Pancreas (tissue), 10 donors: ENCODE results near the gene C19orf81. TPM values are rescaled to one million over a fixed set of nuclear protein-coding genes. Genes with fewer than 3 reads are reported as not detected.

Source experiments
- ATAC-seq, 4 donors: fragments of 200-7000 bp; cut with Tn5 transposase; one replicate each; pipeline versions ENCODE4 v1.8.0 to v1.9.1; 2020; ENCODE audit warnings: mild to moderate bottlenecking in 4 of 4, moderate library complexity in 4 of 4
- DNase-seq, 6 donors: peaks; one replicate each; pipeline ENCODE4 v3.0.0-alpha.2; 2020
- FAIRE-seq: peaks from 2 replicates; lab custom pipeline; 2012; peaks lifted over from hg19 to GRCh38; lab: Jason Lieb, UNC
- H3K27ac ChIP-seq, 4 donors: fragments of 200-600 bp; sonication (generic); 1 replicate in 3 of 4; 2 replicates in 1 of 4; pipeline versions ENCODE4 v1.5.0 to v1.8.0; 2020
- H3K27me3 ChIP-seq, 4 donors: fragments of 200-600 bp; one replicate each; pipeline ENCODE4 v1.8.0; 2021
- H3K36me3 ChIP-seq, 3 donors: fragments of 200-600 bp; sonication (generic) in 1 of 3; one replicate each; pipeline versions ENCODE4 v1.5.0 to v1.8.0; 2020 to 2021
- H3K4me1 ChIP-seq, 3 donors: fragments of 200-600 bp; one replicate each; pipeline ENCODE4 v1.8.0; 2021
- H3K4me3 ChIP-seq, 4 donors: fragments of 200-600 bp; sonication (generic) in 2 of 4; one replicate each; pipeline versions ENCODE4 v1.5.0 to v1.8.0; 2020 to 2021
- H3K9me3 ChIP-seq, 4 donors: fragments of 200-600 bp; one replicate each; pipeline ENCODE4 v1.8.0; 2021
- CTCF ChIP-seq, 4 donors: fragments of 200-600 bp; sonication (generic) in 3 of 4; IDR thresholded peaks; one replicate each; pipeline versions ENCODE4 v1.5.0 to v1.8.0; 2021; ENCODE audit warnings: antibody characterized with exemption in 4 of 4
- WGBS, 2 donors: extraction: QIAGEN DNeasy Blood & Tissue Kit; methylation state at CpG; one replicate each; pipeline ENCODE4 v1.1.7; 2013; 5-methylcytosine and 5-hydroxymethylcytosine counted together
- intact Hi-C, 3 donors: fragments of 100-400 bp; cut with DNase I; formaldehyde crosslinking; loops; one replicate each; pipeline versions ENCODE4 v1.11.1 to v1.14.2; 2022
- polyA plus RNA-seq, 2 donors: library from polyadenylated mRNA; stranded (reverse); fragments of 200-250 nt; gene quantifications; one replicate each; pipeline ENCODE4 v1.2.3, GENCODE V29; 2013
- total RNA-seq, 6 donors: library from RNA; stranded (reverse); fragmentation: NEBNext Ultra II Directional in 4 of 6; extraction: Animal tissue kit (Norgen Biotek cat#: 25700) in 4 of 6; gene quantifications; one replicate each; pipeline versions ENCODE4 v1.2.1 to v1.2.4, GENCODE V29; 2021 to 2023
- donor health status: healthy with polysubstance abuse.
- donor health status: DM: no; HTN: no; CAD: no; lungs with moderate emphysema.
- donor health status: DM: no; HTN: no; CAD: no.
- donor health status: control.
- donor health status: control.
- donor health status: Bipolar disorder and iron deficiency.
- donor health status: DM: yes; HTN: yes; CAD: no.
- donor health status: DM: no; HTN: no; CAD: no.
- donor health status: DM: no; HTN: no; CAD: no.
- donor health status: DM: yes; HTN: yes; CAD: no.

The C19orf81 gene
- total and polyA plus RNA-seq, 8 donors, result 0.40 to 1.2 (median 0.91) TPM; not detected in 3

- Histone ChIP-seq H3K27ac (no peak overlapping the region), H3K9me3 (no peaks in the 10 kb centered on the region), H3K4me3 (no peak overlapping the region), H3K36me3 (no peaks in the 10 kb centered on the region), H3K27me3 (no peaks in the 10 kb centered on the region), H3K4me1 (no peaks in the 10 kb centered on the region)
- ATAC-seq (no peak), DNase-seq (no peak), FAIRE-seq (no peak)
- intact Hi-C loops, result no loop called here
- WGBS, 2 donors, result 15 to 21% methylated on average over 15 of the region's 15 CpGs
- TF ChIP-seq CTCF (IDR thresholded peaks at IDR 0.05), result no peak
Measured at GRCh38 chr19:50673118-50673517, 23.9 kb downstream of the C19orf81 start.

- 64 to 71% methylated on average over 1 of the region's 1 CpG for WGBS, 2 donors
- TF ChIP-seq CTCF (IDR thresholded peaks at IDR 0.05), result no peak
- intact Hi-C loops, result no loop called here
- Histone ChIP-seq H3K27me3 (peaks cover 0 to 10% (median 0%) of the 10 kb centered on the region in 4 donors), H3K4me1 (no peaks in the 10 kb centered on the region), H3K4me3 (no peak overlapping the region), H3K27ac (no peak overlapping the region), H3K9me3 (no peaks in the 10 kb centered on the region), H3K36me3 (no peaks in the 10 kb centered on the region)
- no peak for DNase-seq
- ATAC-seq, result no peak
- no peak for FAIRE-seq
Measured at GRCh38 chr19:50676625-50677197, 27.5 kb downstream of the C19orf81 start.

GRCh38 chr19:50677636-50678035 lies 28.4 kb downstream of the C19orf81 start:
- H3K9me3 ChIP-seq, result no peaks in the 10 kb centered on the region
- FAIRE-seq, result no peak
- H3K36me3 ChIP-seq, result no peaks in the 10 kb centered on the region
- 39 to 41% methylated on average over 5 of the region's 5 CpGs for WGBS, 2 donors
- peaks cover 0 to 10% (median 0%) of the 10 kb centered on the region in 4 donors for H3K27me3 ChIP-seq
- H3K4me3 ChIP-seq, result no peak overlapping the region
- intact Hi-C loops, result no loop called here
- no peak for ATAC-seq
- no peak for TF ChIP-seq CTCF (IDR thresholded peaks at IDR 0.05)
- H3K4me1 ChIP-seq, result no peaks in the 10 kb centered on the region
- no peak for DNase-seq
- no peak overlapping the region for H3K27ac ChIP-seq

- ATAC-seq, result no peak
- intact Hi-C loops, result no loop called here
- no peaks in the 10 kb centered on the region for H3K9me3 ChIP-seq
- 30 to 36% methylated on average over 3 of the region's 3 CpGs for WGBS, 2 donors
- no peak overlapping the region for H3K27ac ChIP-seq
- TF ChIP-seq CTCF (IDR thresholded peaks at IDR 0.05), result no peak
- H3K36me3 ChIP-seq, result no peaks in the 10 kb centered on the region
- no peak overlapping the region for H3K4me3 ChIP-seq
- H3K27me3 ChIP-seq, result peaks cover 0 to 10% (median 0%) of the 10 kb centered on the region in 4 donors
- DNase-seq, result no peak
- no peak for FAIRE-seq
- H3K4me1 ChIP-seq, result no peaks in the 10 kb centered on the region
Measured at GRCh38 chr19:50678323-50678722, 29.1 kb downstream of the C19orf81 start.
